ENCODE data around the gene REV3L. TPM values are rescaled to one million over a fixed set of nuclear protein-coding genes. Genes with fewer than 3 reads are reported as not detected.
A peak's percentile ranks its signal among the peaks of the same experiment; 100 is the strongest.

REV3L gene
- total RNA-seq, 4 donors from 2014 or later, result 40.7 to 84.1 (median 52.6) TPM

- H3K27ac ChIP-seq, result peak overlapping the region in 1 of 4 donors; percentile 28
- H3K4me3 ChIP-seq, result no peak overlapping the region
- WGBS, 2 donors (ENCODE audit: low coverage in 1 of 2), result 29 to 62% methylated on average over 4 of the region's 4 CpGs
- H3K4me1 ChIP-seq, result peaks cover 7 to 75% (median 14%) of the 10 kb centered on the region in 3 donors
- no peaks in the 10 kb centered on the region for H3K27me3 ChIP-seq
- H3K36me3 ChIP-seq, result peaks cover 0 to 4% of the 10 kb centered on the region in 2 donors
- ATAC-seq, result no peak
- H3K9me3 ChIP-seq, result no peaks in the 10 kb centered on the region
- TF ChIP-seq, protein P1, sequence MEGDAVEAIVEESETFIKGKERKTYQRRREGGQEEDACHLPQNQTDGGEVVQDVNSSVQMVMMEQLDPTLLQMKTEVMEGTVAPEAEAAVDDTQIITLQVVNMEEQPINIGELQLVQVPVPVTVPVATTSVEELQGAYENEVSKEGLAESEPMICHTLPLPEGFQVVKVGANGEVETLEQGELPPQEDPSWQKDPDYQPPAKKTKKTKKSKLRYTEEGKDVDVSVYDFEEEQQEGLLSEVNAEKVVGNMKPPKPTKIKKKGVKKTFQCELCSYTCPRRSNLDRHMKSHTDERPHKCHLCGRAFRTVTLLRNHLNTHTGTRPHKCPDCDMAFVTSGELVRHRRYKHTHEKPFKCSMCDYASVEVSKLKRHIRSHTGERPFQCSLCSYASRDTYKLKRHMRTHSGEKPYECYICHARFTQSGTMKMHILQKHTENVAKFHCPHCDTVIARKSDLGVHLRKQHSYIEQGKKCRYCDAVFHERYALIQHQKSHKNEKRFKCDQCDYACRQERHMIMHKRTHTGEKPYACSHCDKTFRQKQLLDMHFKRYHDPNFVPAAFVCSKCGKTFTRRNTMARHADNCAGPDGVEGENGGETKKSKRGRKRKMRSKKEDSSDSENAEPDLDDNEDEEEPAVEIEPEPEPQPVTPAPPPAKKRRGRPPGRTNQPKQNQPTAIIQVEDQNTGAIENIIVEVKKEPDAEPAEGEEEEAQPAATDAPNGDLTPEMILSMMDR (IDR thresholded peaks at IDR 0.05), result no peak
- TF ChIP-seq EP300 (IDR thresholded peaks at IDR 0.05) (no peak), POLR2A (IDR thresholded peaks at IDR 0.05) (no peak), POLR2AphosphoS5 (IDR thresholded peaks at IDR 0.05) (no peak)
Observed at GRCh38 chr6:111474106-111474505, 8.9 kb downstream of the REV3L start.

- Histone ChIP-seq H3K36me3 (peaks cover 0 to 4% of the 10 kb centered on the region in 2 donors), H3K9me3 (no peaks in the 10 kb centered on the region), H3K27me3 (no peaks in the 10 kb centered on the region), H3K4me3 (no peak overlapping the region), H3K27ac (no peak overlapping the region), H3K4me1 (peaks cover 7 to 76% (median 10%) of the 10 kb centered on the region in 3 donors)
- 97 to 100% methylated on average over 2 of the region's 2 CpGs for WGBS, 2 donors (ENCODE audit: low coverage in 1 of 2)
- no peak for ATAC-seq
- no peak for TF ChIP-seq EP300 (IDR thresholded peaks at IDR 0.05)
- TF ChIP-seq POLR2A (IDR thresholded peaks at IDR 0.05), result no peak
- TF ChIP-seq, protein P1 (IDR thresholded peaks at IDR 0.05), result no peak
- no peak for TF ChIP-seq POLR2AphosphoS5 (IDR thresholded peaks at IDR 0.05)
Observed at GRCh38 chr6:111472933-111473435, 10.0 kb downstream of the REV3L start.

- peaks cover 0 to 4% of the 10 kb centered on the region in 2 donors for H3K36me3 ChIP-seq
- 61 to 76% methylated on average over 1 of the region's 1 CpG for WGBS, 2 donors (ENCODE audit: low coverage in 1 of 2)
- no peaks in the 10 kb centered on the region for H3K27me3 ChIP-seq
- no peaks in the 10 kb centered on the region for H3K9me3 ChIP-seq
- no peak overlapping the region for H3K27ac ChIP-seq
- TF ChIP-seq, protein P1 (IDR thresholded peaks at IDR 0.05), result no peak
- TF ChIP-seq POLR2A (IDR thresholded peaks at IDR 0.05) (no peak), EP300 (IDR thresholded peaks at IDR 0.05) (no peak), POLR2AphosphoS5 (IDR thresholded peaks at IDR 0.05) (no peak)
- ATAC-seq, result no peak
- peaks cover 0 to 76% (median 9%) of the 10 kb centered on the region in 3 donors for H3K4me1 ChIP-seq
- no peak overlapping the region for H3K4me3 ChIP-seq
Observed at GRCh38 chr6:111471958-111472357, 11.1 kb downstream of the REV3L start.

GRCh38 chr6:111471533-111471932 lies 11.5 kb downstream of the REV3L start:
- no peak overlapping the region for H3K4me3 ChIP-seq
- WGBS, 2 donors (ENCODE audit: low coverage in 1 of 2), result 47 to 64% methylated on average over 1 of the region's 1 CpG
- H3K27ac ChIP-seq, result no peak overlapping the region
- no peaks in the 10 kb centered on the region for H3K9me3 ChIP-seq
- peaks cover 0 to 4% of the 10 kb centered on the region in 2 donors for H3K36me3 ChIP-seq
- peaks cover 0 to 76% (median 9%) of the 10 kb centered on the region in 3 donors for H3K4me1 ChIP-seq
- TF ChIP-seq, protein P1 (IDR thresholded peaks at IDR 0.05), result no peak
- TF ChIP-seq EP300 (IDR thresholded peaks at IDR 0.05) (no peak), POLR2AphosphoS5 (IDR thresholded peaks at IDR 0.05) (no peak), POLR2A (IDR thresholded peaks at IDR 0.05) (no peak)
- no peaks in the 10 kb centered on the region for H3K27me3 ChIP-seq
- no peak for ATAC-seq

GRCh38 chr6:111470991-111471390 lies 12.0 kb downstream of the REV3L start:
- H3K27me3 ChIP-seq, result no peaks in the 10 kb centered on the region
- 74 to 87% methylated on average over 2 of the region's 2 CpGs for WGBS, 2 donors (ENCODE audit: low coverage in 1 of 2)
- no peak overlapping the region for H3K27ac ChIP-seq
- H3K36me3 ChIP-seq, result peaks cover 0 to 4% of the 10 kb centered on the region in 2 donors
- H3K4me3 ChIP-seq, result no peak overlapping the region
- H3K4me1 ChIP-seq, result peaks cover 0 to 80% (median 9%) of the 10 kb centered on the region in 3 donors
- no peak for ATAC-seq
- no peaks in the 10 kb centered on the region for H3K9me3 ChIP-seq
- TF ChIP-seq POLR2A (IDR thresholded peaks at IDR 0.05) (no peak), POLR2AphosphoS5 (IDR thresholded peaks at IDR 0.05) (no peak), EP300 (IDR thresholded peaks at IDR 0.05) (no peak)
- TF ChIP-seq, protein P1 (IDR thresholded peaks at IDR 0.05), result no peak
